ENCODE results near the gene ACVR1. TPM values are rescaled to one million over a fixed set of nuclear protein-coding genes. Genes with fewer than 3 reads are reported as not detected.

ACVR1 gene
- total and polyA plus RNA-seq, 9 of the 15 experiments (the other 6 are each of a cell fraction or from before 2014, with no cell fraction given): 3.8 to 14.3 (median 6.9) TPM

DNA sequence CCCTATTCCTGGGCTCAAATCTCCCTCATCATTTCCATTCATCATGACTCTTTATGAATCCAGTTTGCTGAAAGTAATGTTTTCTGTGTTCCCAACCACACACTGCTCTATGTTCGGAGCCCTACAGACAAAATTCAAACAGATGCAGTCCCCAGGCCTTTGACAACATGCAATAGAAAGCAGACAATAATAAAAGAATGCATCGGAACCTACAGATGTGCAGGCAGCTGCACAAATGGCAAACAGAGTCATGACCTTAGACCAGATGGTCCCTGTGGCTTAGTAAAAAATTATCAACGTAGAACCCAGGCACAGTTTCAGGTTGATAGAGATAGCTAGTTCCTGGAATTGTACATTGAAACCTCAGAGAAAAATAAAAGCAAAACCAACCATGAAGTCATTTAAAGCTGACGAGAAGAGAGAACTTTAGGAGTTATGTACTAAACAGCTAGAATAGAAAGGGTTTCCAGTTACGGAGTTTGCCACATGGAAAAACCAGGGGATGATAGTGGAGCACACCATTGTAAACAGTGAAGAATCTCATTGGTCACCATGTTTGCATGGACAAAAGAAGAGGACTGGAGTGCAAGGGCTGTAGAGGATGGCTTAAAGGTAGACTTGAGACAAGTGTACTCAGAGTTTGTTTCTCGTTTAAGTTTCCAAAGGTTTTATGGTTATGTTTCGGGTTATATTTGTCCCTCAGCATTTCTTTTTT lies 23.2 kb upstream of the ACVR1 start (continued):
- no peak for TF ChIP-seq ZNF354B (CRISPR knock-in tag; IDR thresholded peaks at IDR 0.05)
- TF ChIP-seq HDAC1 (IDR thresholded peaks at IDR 0.05): peak; percentile 74 to 82; a peak in 3 of 4 replicates
- TF ChIP-seq, protein P1, sequence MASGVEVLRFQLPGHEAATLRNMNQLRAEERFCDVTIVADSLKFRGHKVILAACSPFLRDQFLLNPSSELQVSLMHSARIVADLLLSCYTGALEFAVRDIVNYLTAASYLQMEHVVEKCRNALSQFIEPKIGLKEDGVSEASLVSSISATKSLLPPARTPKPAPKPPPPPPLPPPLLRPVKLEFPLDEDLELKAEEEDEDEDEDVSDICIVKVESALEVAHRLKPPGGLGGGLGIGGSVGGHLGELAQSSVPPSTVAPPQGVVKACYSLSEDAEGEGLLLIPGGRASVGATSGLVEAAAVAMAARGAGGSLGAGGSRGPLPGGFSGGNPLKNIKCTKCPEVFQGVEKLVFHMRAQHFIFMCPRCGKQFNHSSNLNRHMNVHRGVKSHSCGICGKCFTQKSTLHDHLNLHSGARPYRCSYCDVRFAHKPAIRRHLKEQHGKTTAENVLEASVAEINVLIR (CRISPR knock-in tag; IDR thresholded peaks at IDR 0.05): no peak
- TF ChIP-seq NFE2 (IDR thresholded peaks at IDR 0.05; ENCODE audit: low read depth): peak; percentile 28; the same call in 1 of the 2 replicates
- TF ChIP-seq HES1 (IDR thresholded peaks at IDR 0.05; ENCODE audit: low read depth): peak; percentile 58
- TF ChIP-seq ZNF583 (CRISPR knock-in tag; IDR thresholded peaks at IDR 0.05): no peak
- no peak for TF ChIP-seq MTF1 (CRISPR knock-in tag; IDR thresholded peaks at IDR 0.05; ENCODE audit: borderline replicate concordance)
- TF ChIP-seq NCOA6 (IDR thresholded peaks at IDR 0.05): peak; percentile 53
- no peak for TF ChIP-seq STAT5B (CRISPR knock-in tag; IDR thresholded peaks at IDR 0.05)
- no peak for TF ChIP-seq TAF7 (tag; IDR thresholded peaks at IDR 0.05)
- TF ChIP-seq DACH1 (IDR thresholded peaks at IDR 0.05; ENCODE audit: partially characterized antibody): peak; percentile 68
- no peak for TF ChIP-seq CBX8 (IDR thresholded peaks at IDR 0.05; ENCODE audit: borderline replicate concordance, extremely low read depth, low read depth, low read length, poor library complexity, severe bottlenecking)
- TF ChIP-seq KLF16 (IDR thresholded peaks at IDR 0.05): peak; percentile 84
- TF ChIP-seq CREBBP (IDR thresholded peaks at IDR 0.05; ENCODE audit: low read depth, low read length): no peak
- TF ChIP-seq MXI1 (IDR thresholded peaks at IDR 0.05; ENCODE audit: low read depth, low read length): no peak
- peak; percentile 72 for TF ChIP-seq GATAD2B (IDR thresholded peaks at IDR 0.05; ENCODE audit: borderline replicate concordance)
- TF ChIP-seq, protein P2, sequence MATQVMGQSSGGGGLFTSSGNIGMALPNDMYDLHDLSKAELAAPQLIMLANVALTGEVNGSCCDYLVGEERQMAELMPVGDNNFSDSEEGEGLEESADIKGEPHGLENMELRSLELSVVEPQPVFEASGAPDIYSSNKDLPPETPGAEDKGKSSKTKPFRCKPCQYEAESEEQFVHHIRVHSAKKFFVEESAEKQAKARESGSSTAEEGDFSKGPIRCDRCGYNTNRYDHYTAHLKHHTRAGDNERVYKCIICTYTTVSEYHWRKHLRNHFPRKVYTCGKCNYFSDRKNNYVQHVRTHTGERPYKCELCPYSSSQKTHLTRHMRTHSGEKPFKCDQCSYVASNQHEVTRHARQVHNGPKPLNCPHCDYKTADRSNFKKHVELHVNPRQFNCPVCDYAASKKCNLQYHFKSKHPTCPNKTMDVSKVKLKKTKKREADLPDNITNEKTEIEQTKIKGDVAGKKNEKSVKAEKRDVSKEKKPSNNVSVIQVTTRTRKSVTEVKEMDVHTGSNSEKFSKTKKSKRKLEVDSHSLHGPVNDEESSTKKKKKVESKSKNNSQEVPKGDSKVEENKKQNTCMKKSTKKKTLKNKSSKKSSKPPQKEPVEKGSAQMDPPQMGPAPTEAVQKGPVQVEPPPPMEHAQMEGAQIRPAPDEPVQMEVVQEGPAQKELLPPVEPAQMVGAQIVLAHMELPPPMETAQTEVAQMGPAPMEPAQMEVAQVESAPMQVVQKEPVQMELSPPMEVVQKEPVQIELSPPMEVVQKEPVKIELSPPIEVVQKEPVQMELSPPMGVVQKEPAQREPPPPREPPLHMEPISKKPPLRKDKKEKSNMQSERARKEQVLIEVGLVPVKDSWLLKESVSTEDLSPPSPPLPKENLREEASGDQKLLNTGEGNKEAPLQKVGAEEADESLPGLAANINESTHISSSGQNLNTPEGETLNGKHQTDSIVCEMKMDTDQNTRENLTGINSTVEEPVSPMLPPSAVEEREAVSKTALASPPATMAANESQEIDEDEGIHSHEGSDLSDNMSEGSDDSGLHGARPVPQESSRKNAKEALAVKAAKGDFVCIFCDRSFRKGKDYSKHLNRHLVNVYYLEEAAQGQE (IDR thresholded peaks at IDR 0.05; ENCODE audit: borderline replicate concordance): no peak
- TF ChIP-seq, protein P2 (CRISPR knock-in tag; IDR thresholded peaks at IDR 0.05; ENCODE audit: low read depth): no peak
- no peak for TF ChIP-seq PPARD (CRISPR knock-in tag; IDR thresholded peaks at IDR 0.05)

Data from K562 (cell line).